IPS-11a (cell line): Measurements from ENCODE around the gene BORCS6.
A peak's percentile ranks its signal among the peaks of the same experiment; 100 is the strongest.

Experiments used
- H3K4me3 ChIP-seq: one replicate; pipeline ENCODE4 v1.5.1; 2013; ENCODE audit warnings: low read depth, low read length, control low read depth

The BORCS6 gene

DNA sequence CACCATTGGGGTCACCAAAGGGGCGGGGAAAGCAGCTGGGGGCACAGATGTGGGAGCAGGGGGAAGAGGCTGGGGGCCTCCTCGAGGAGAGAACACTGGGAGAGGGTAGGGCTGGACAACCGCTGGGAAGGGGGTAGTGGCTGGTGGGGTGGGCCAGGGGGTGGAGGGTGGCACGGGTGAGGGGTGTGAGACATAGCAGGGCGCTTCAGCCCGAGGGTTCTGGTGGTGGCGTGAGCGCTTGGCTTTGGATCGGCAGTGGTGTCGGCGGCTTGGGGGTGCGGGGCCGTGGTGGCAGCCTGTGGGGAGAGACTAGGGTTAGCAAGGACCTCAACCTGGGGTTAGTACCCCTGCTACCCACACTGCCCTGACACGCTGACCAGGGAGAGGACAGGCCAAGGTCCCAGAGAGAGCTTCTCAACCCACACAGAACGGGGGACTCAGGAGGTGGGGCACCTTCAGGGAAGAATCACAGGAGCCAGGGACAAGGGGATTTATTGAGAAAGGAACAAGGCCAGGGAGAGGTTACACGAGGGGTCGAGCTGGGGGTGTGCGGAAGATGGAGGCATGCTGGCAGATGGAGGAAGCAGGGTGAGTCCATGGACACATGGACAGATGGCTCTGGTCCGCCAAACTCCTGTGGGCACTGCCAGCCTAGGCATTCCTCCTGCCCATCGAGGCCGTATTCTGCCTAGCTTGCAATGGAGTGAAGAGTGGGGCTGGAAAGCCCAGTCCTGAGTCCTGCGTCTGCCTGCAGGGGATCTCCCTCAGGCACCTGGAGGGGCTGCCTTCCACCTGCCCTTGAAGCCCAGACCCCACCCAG is 46.2 kb downstream of the BORCS6 start:
- H3K4me3 ChIP-seq = no peak overlapping the region

GRCh38 chr17:8142887-8143580 is 46.9 kb downstream of the BORCS6 start:
- no peak overlapping the region for H3K4me3 ChIP-seq

DNA sequence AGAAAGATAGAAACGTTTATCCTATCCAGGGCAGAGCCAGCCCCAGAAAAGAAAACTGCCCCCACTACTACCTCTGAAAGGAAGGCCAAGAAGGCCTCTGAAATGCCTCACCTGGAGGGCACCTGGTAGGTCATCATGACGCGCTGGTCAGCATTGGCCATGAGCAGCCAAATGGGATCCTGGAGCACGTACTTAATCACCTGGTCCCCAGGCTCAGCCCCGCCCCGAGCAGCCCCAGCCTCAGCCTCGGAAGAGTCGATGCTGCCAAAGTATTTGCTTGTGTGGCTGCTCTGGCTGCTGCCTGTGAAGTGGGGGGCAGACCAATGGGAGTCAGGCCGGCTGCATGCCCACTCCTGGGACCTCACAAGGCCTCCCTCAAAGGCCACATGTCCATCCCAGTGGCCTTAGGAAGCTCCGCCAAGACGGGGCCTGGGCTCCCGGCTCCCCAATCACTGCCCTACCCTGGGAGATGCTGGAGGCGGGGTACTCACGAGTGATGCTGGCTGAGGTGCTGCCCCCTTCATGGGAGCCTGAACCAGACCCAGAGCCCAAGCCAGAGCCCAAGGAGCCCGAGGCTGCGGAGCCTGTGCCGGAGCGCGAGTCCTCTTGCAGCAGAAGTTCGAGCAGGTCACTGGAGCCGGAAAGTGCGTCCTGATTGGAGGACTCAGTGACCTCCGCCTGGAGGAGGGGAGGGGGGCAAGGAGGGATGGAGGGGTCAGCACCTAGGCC is 47.7 kb downstream of the BORCS6 start:
- H3K4me3 ChIP-seq = no peak overlapping the region

GRCh38 chr17:8141741-8142140 is 48.2 kb downstream of the BORCS6 start:
- no peak overlapping the region for H3K4me3 ChIP-seq

- H3K4me3 ChIP-seq = no peak overlapping the region
Measured at GRCh38 chr17:8141045-8141444, 48.9 kb downstream of the BORCS6 start.

DNA sequence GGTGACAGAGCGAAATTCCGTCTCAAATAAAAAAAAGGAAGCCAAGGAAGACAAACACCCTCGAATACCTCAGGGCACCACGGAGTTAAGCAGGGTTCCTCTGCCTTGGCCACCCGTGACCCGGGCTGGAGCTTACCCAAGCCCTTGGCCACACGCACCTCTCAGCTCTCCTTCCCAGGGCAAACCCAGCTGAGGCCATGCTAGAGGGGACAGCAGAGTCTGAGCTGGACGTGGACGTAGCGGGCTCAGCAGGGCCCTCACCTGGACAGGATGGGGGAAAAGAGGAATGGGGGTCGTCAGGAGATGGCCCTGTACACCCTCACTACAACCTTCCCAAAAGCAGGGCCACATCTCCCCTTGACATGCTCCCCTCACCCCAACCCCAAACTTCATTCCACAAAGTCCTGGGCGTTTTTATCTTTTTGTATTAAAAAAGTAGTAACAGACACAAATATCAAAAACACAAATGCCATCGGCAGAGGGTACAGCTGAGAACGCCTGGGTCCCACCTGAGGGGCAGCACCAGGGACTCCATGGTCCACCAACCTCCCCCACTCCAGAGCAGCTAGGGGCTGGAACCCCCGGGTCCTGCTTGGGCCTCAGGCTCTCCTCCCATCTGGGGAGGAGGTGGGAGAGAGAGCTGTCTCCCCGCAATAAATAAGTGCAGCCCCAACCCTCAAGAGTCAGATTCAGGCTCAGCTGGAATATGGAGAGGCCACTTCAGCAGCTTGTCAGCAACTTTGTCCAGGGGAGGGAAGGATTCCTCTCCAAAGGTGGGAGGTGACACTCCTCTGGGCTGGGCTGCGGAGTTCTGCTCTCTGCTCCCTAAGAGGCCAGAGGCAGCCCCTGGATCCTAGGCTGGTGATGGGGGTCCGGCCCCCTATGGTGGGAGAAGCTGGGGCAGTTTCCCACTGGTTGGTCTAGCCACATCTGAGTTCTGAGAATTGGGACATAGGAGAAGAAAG is 49.6 kb downstream of the BORCS6 start:
- no peak overlapping the region for H3K4me3 ChIP-seq

- peak overlapping the region; percentile 67 for H3K4me3 ChIP-seq
Measured at GRCh38 chr17:8138672-8139371, 51.2 kb downstream of the BORCS6 start.

- peak overlapping the region; percentile 67 for H3K4me3 ChIP-seq
Measured at GRCh38 chr17:8138374-8138671, 51.7 kb downstream of the BORCS6 start.
